Tongue (tissue), 2 donors: ENCODE data around the gene ERICH3. TPM values are rescaled to one million over a fixed set of nuclear protein-coding genes. Genes with fewer than 3 reads are reported as not detected.
A peak's percentile ranks its signal among the peaks of the same experiment; 100 is the strongest.

Experiments
- DNase-seq: peaks from one replicate; pipeline ENCODE4 v3.0.0-alpha.2; 2015
- total RNA-seq: library from RNA; depleted of rRNA; stranded (reverse); fragments of >200 nt; gene quantifications from one replicate; pipeline ENCODE4 v1.2.3, GENCODE V29; 2014

Gene ERICH3
- total RNA-seq = not detected

GRCh38 chr1:74673351-74674111, at the start of gene ERICH3:
TSS of gene ERICH3 (minus strand) at chr1:74673792. CDS start at chr1:74673519, 273 bp downstream.
- DNase-seq = peak; percentile 46

- no peak for DNase-seq
Measured at GRCh38 chr1:74717626-74718025, 44.0 kb upstream of the ERICH3 start.

GRCh38 chr1:74716822-74717221, 43.2 kb upstream of the ERICH3 start:
- DNase-seq = no peak

GRCh38 chr1:74715806-74716205, 42.2 kb upstream of the ERICH3 start:
- DNase-seq = no peak

- DNase-seq = no peak
Measured at GRCh38 chr1:74715236-74715502, 41.6 kb upstream of the ERICH3 start.

GRCh38 chr1:74714429-74715235, 41.0 kb upstream of the ERICH3 start:
- no peak for DNase-seq

GRCh38 chr1:74713849-74714248, 40.3 kb upstream of the ERICH3 start:
- no peak for DNase-seq

- no peak for DNase-seq
Measured at GRCh38 chr1:74712881-74713280, 39.3 kb upstream of the ERICH3 start.

GRCh38 chr1:74703386-74704182, 30.0 kb upstream of the ERICH3 start:
- no peak for DNase-seq

- DNase-seq = no peak
Measured at GRCh38 chr1:74699331-74699730, 25.7 kb upstream of the ERICH3 start.

GRCh38 chr1:74697832-74698231, 24.2 kb upstream of the ERICH3 start:
- DNase-seq = no peak

GRCh38 chr1:74693473-74693872, 19.9 kb upstream of the ERICH3 start:
- no peak for DNase-seq

- no peak for DNase-seq
Measured at GRCh38 chr1:74690909-74691308, 17.3 kb upstream of the ERICH3 start.

GRCh38 chr1:74690364-74690696, 16.7 kb upstream of the ERICH3 start:
- DNase-seq = no peak

- peak; percentile 85 for DNase-seq
Measured at GRCh38 chr1:74689621-74690363, 16.2 kb upstream of the ERICH3 start.

GRCh38 chr1:74686928-74687327, 13.3 kb upstream of the ERICH3 start:
- DNase-seq = no peak

GRCh38 chr1:74684301-74684700, 10.7 kb upstream of the ERICH3 start:
- no peak for DNase-seq

GRCh38 chr1:74683656-74684055, 10.1 kb upstream of the ERICH3 start:
- no peak for DNase-seq

GRCh38 chr1:74681851-74682250, 8.3 kb upstream of the ERICH3 start:
- DNase-seq = no peak

- DNase-seq = no peak
Measured at GRCh38 chr1:74681449-74681848, 7.9 kb upstream of the ERICH3 start.

GRCh38 chr1:74681001-74681400, 7.4 kb upstream of the ERICH3 start:
- peak; percentile 43 for DNase-seq

GRCh38 chr1:74679811-74680210, 6.2 kb upstream of the ERICH3 start:
- DNase-seq = no peak
